HG02884 (cell line): ENCODE data around the gene DDX28.

ENCODE experiments used
- ATAC-seq: cut with Tn5 transposase; IDR thresholded peaks from one replicate; pipeline ENCODE4 v1.9.1; 2021; ENCODE audit warnings: mild to moderate bottlenecking, moderate library complexity; ENCODE audit not compliant: unreplicated experiment

The DDX28 gene

DNA sequence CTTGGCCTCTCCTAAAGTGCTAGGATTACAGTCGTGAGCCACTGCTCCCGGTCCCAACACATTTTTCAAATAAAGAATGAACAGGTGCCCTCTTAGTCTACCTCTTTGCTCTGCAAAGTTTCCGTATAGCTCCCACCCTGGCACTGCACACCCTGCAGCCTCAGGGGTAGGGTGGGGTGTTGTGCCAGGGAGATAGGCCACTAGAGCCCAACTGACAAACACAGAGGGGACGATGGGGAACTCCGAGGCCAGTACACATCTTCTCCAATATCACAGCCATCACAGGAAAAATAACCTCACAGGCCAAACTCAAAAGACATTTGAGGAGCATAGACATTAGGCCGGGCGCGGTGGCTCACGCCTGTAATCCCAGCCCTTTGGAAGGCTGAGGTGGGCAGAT, 51.9 kb downstream of the DDX28 start:
- ATAC-seq = no peak
